Muscle of leg (tissue), 11 donors: ENCODE data around the gene SRSF4. TPM values are rescaled to one million over a fixed set of nuclear protein-coding genes. Genes with fewer than 3 reads are reported as not detected.

Source experiments
- DNase-seq: peaks from one replicate; pipeline ENCODE4 v3.0.0; 2013
- H3K27ac ChIP-seq: one replicate; pipeline ENCODE4 v1.5.1; 2013; ENCODE audit warnings: mild to moderate bottlenecking, low read length, control low read depth
- H3K27me3 ChIP-seq: one replicate; pipeline ENCODE4 v1.6.1; 2013; ENCODE audit warnings: low read length; ENCODE audit not compliant: control insufficient read depth, insufficient read depth
- H3K36me3 ChIP-seq: one replicate; pipeline ENCODE4 v1.6.1; 2013; ENCODE audit warnings: low read length; ENCODE audit not compliant: control insufficient read depth, insufficient read depth
- H3K4me1 ChIP-seq: one replicate; pipeline ENCODE4 v1.6.1; 2013; ENCODE audit warnings: low read length; ENCODE audit not compliant: control insufficient read depth, insufficient read depth
- H3K4me3 ChIP-seq: one replicate; pipeline ENCODE4 v1.5.1; 2013; ENCODE audit warnings: low read length, control low read depth
- H3K9me3 ChIP-seq: replicated peaks from 2 replicates; pipeline ENCODE4 v1.6.1; 2013; ENCODE audit warnings: low read depth, low read length; ENCODE audit not compliant: control insufficient read depth
- WGBS: methylation state at CpG from one replicate; pipeline ENCODE4 v1.1.5; 2013; ENCODE audit warnings: missing lambda C conversion rate; ENCODE audit not compliant: insufficient coverage; 5-methylcytosine and 5-hydroxymethylcytosine counted together
- polyA plus RNA-seq, 8 donors: library from polyadenylated mRNA; unstranded; fragments of 120-200 nt; gene quantifications; one replicate each; pipeline versions ENCODE4 v1.2.1 to v1.2.3, GENCODE V29; 2013; ENCODE audit warnings: inconsistent platforms in 1 of 8, low replicate concordance in 1 of 8; ENCODE audit not compliant: insufficient read length in 8 of 8, insufficient read depth in 1 of 8
- total RNA-seq: library from RNA; stranded (reverse); fragments of 120-200 nt; gene quantifications from one replicate; pipeline ENCODE4 v1.2.4, GENCODE V29; 2013

SRSF4 gene
- total and polyA plus RNA-seq, 9 donors = 29.8 to 78.3 (median 67.5) TPM

DNA sequence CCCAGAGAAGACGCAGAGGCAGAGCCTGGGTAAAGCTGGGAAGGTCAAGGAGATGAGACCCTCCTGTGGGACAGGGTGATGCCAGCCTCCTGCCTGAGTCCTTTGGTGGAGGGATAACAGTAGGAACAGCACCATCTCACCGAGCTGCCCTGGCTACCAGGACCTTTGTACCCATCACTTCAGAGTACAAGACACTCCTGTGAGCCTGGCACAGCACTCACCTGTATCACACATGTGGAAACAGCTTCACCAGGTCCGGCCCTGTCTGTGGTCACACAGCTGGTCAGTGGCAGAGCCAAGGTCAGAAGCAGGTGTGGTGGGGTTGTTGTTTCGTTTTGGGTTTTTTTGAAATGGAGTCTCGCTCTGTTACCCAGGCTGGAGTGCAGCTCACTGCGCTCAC is 53.0 kb downstream of the SRSF4 start:
- no peak for DNase-seq
- Histone ChIP-seq H3K27me3 (peaks cover 32% of the 10 kb centered on the region), H3K9me3 (no peaks in the 10 kb centered on the region), H3K4me1 (peaks cover 16% of the 10 kb centered on the region), H3K27ac (no peak overlapping the region), H3K36me3 (no peaks in the 10 kb centered on the region), H3K4me3 (no peak overlapping the region)
- WGBS = 83% methylated on average over 3 of the region's 6 CpGs

DNA sequence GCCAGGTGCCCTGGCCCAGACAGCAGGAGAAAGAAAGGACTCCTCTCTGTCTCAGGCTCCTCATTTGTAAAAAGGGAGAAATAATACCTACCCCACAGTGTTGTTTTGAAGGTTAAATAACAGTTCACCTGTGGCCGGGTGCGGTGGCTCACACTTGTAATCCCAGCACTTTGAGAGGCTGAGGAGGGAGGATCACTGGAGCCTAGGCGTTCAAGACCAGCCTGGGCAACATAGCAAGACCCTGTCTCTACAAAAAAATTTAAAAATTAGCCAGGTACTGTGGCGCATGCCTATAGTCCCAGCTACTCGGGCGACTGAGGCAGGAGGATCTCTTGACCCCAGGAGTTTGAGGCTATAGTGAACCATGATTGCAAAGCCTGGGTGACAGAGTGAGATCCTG is 55.5 kb downstream of the SRSF4 start:
- Histone ChIP-seq H3K27ac (no peak overlapping the region), H3K27me3 (peaks cover 51% of the 10 kb centered on the region), H3K9me3 (no peaks in the 10 kb centered on the region)

DNA sequence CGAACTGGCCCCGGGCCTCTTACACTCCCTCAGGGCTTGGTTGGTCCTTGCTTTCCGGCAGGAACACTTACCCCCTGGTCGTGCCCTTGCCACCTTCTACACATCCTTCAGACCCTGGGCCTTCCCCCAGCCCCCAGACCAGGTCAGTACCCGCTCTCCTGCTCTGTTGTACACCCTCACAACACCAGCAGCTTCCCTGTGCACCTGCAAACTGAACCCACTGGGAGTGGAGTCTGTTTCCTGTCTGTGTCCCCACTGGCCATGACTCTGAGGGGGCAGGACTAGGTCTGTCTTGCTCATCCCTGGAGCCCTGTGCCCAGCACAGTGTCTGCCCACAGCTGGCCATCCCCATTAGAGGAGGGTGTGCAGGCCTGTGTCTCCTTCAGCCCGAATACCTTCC is 55.9 kb downstream of the SRSF4 start:
- H3K4me3 ChIP-seq = no peak overlapping the region
- peak overlapping the region; percentile 99 for H3K27ac ChIP-seq
- H3K36me3 ChIP-seq = no peaks in the 10 kb centered on the region
- H3K4me1 ChIP-seq = peaks cover 32% of the 10 kb centered on the region
- H3K9me3 ChIP-seq = no peaks in the 10 kb centered on the region
- peaks cover 55% of the 10 kb centered on the region for H3K27me3 ChIP-seq
- no peak for DNase-seq
- 49% methylated on average over 5 of the region's 6 CpGs for WGBS

More for the DNA sequence above, 55.5 kb downstream of the SRSF4 start:
- DNase-seq = no peak
- no peak overlapping the region for H3K4me3 ChIP-seq
- WGBS = 96% methylated on average over 3 of the region's 6 CpGs
- H3K36me3 ChIP-seq = no peaks in the 10 kb centered on the region
- peaks cover 28% of the 10 kb centered on the region for H3K4me1 ChIP-seq

DNA sequence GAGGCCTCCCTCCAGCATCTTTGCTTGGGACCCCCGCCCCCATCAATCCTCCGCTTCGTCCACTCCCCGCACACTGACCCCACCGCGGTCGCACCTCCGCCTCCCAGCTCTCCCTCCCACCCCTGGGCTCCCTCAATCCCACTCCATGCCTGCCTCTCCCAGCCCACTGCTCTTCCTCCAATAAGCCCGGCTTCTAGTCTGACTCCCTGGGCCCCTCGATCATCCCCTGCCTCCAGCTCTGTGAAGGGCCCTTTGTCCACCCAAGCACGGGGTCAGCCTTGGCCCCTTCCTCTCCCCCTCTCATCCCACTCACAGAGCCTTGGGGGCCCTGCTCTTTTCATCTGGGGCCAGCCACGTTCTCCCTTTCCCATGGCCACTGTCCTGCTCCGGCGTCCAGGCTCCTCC is 56.5 kb downstream of the SRSF4 start:
- peaks cover 61% of the 10 kb centered on the region for H3K27me3 ChIP-seq

DNA sequence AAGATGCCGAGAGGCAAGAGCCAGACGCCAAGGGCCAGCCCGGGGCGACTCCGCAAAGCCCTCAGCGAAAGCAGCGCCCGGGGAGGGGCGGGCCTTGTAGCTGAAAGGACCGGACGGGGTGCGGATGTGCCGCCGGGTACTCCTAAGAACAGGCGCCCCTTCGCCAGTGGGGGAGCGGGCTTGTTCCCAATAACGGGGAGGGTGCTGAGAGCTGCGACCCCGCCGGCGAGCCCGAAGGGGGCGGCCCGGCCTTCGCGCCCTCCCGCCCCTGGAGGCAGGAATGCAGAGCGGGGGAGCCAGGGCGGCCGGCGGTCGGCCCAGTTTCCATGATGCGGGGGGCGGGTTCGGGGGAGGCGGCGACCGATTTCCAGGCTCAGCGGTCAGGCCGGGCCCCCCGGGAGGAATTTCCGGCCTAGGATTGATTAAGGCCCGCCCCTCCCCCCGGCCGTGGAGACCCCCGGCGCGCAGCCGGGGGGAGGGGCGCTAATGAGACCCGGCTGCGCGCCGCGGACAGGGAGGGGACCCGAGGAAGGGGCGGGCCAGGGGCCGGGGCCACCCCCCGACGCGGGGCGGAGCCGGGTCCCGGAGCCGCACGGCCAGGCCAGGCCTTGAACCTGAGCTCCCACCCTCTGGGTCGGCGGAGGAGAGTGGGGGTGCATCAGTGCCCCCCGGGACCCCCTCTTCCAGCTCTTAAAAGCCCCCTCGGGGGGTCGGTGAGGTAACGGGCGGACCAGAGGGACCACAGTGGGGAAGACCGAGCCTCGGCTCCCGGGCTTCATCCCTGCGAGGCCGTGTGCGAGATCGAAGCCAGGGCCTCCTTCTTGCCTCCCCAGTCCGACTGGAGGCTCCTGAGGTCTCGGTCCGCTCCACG is 57.1 kb downstream of the SRSF4 start:
- Histone ChIP-seq H3K27me3 (peaks cover 64% of the 10 kb centered on the region), H3K4me1 (peaks cover 35% of the 10 kb centered on the region), H3K36me3 (no peaks in the 10 kb centered on the region), H3K9me3 (no peaks in the 10 kb centered on the region), H3K27ac (peak overlapping the region; percentile 99), H3K4me3 (peak overlapping the region; percentile 76)
- DNase-seq = peak; percentile 97
- 2% methylated on average over 76 of the region's 85 CpGs for WGBS

More for the DNA sequence above, 56.5 kb downstream of the SRSF4 start:
- WGBS = 27% methylated on average over 14 of the region's 14 CpGs
- Histone ChIP-seq H3K36me3 (no peaks in the 10 kb centered on the region), H3K27ac (peak overlapping the region; percentile 99), H3K4me1 (peaks cover 35% of the 10 kb centered on the region), H3K9me3 (no peaks in the 10 kb centered on the region), H3K4me3 (peak overlapping the region; percentile 76)
- DNase-seq = peak; percentile 46

DNA sequence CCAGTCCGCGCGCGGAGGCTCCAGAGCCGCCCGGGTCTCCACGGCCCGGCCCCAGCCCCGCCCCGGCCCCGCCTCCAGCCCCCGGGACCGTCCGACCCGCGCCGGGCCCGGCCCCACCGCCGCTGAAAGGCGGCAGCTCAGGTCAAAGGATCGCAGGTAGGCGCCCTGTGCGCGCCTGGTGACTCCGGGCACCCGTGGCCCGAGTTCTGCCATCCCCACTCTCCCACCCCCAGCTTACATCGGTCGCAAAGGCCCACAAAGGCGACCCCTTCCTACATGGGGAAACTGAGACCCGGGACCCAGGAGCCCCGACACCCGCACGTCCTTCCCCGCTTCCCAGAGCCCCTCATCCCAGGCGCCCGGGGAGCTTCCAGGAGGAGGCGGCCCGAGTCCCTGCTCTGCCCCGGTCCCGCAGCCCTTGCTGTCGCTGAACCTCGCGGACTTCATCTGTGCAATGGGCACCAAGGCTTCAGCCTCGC is 57.8 kb downstream of the SRSF4 start, which contains the start of gene TMEM200B:
TSS of gene TMEM200B (minus strand) at position 17 of the 479 bp plus-strand sequence. CDS start 2,075 bp downstream, outside the sequence.
- no peaks in the 10 kb centered on the region for H3K36me3 ChIP-seq
- DNase-seq = peak; percentile 54
- peak within 1 kb of the TSS; percentile 99 for H3K27ac ChIP-seq
- H3K9me3 ChIP-seq = no peaks in the 10 kb centered on the region
- peaks cover 35% of the 10 kb centered on the region for H3K4me1 ChIP-seq
- peaks cover 64% of the 10 kb centered on the region for H3K27me3 ChIP-seq
- WGBS = under 1% methylated on average over 33 of the region's 46 CpGs
- H3K4me3 ChIP-seq = peak within 1 kb of the TSS; percentile 76

DNA sequence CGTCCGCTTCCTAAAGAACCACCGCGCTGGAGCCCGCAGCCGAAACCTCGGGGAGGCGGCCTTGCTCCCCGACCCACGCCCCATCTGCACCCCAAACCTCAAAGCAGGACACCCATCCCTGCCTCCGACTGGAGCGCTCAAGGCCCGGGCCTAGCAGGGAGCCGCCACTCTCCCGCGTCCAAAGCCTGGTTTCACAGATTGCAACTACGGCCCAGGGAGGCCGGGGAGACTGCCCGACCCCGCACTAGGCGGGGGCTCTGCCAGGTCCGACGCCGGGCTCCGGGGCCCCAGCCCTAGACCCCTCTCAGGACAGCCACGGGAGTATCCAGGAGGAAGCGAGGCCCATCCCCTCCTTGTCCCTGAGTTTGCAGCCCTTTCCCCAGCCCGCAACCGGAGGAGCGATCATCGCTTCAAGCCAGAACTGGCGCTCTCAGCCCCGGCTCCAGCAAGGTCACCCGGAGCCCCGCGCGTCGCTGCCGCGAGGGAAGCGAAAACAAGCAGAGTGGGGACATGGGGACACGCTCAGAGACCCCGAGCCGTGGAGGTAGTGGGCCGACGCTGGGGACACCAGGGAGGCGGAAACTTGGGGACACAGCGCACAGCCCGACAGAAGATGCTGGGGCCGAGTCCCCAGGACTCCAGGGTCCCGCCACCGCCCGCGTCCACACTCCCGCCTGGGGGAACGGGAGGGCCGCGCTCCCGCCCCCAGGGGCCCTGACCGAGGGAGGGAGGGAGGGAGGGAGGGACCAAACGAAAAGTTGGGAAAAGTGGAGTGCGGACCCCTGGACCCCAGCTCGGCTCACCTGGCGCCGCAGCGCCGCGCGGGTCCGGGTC is 58.4 kb downstream of the SRSF4 start:
- peak; percentile 60 for DNase-seq
- H3K36me3 ChIP-seq = no peaks in the 10 kb centered on the region

DNA sequence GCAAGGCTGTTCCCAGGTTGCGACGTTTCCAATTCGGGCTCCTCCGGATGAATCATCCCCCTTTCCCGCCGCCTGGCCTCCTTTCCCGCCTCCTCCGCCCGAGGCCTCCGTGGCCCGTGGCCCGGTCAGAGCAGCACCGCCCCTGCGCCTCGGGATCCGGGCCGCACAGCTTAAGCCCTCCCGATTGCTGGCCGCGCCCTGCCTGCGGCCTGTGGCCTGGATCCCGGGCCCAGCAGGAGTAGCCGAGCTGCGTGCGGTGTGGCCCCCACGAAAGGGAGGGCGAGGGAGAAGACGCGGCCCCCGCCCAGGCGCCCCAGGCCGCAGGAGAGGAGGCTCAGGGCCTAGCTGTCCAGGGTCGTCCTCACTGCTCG is 59.0 kb downstream of the SRSF4 start:
- Histone ChIP-seq H3K27me3 (peaks cover 62% of the 10 kb centered on the region), H3K36me3 (no peaks in the 10 kb centered on the region), H3K4me3 (peak overlapping the region; percentile 50), H3K27ac (peak overlapping the region; percentile 99), H3K9me3 (no peaks in the 10 kb centered on the region), H3K4me1 (peaks cover 35% of the 10 kb centered on the region)
- peak; percentile 87 for DNase-seq
- WGBS = 3% methylated on average over 27 of the region's 34 CpGs

More for the DNA sequence above, 58.4 kb downstream of the SRSF4 start:
- no peaks in the 10 kb centered on the region for H3K9me3 ChIP-seq
- WGBS = 3% methylated on average over 69 of the region's 70 CpGs
- H3K27ac ChIP-seq = peak overlapping the region; percentile 99
- H3K4me1 ChIP-seq = peaks cover 35% of the 10 kb centered on the region
- H3K4me3 ChIP-seq = peak overlapping the region; percentile 50
- H3K27me3 ChIP-seq = peaks cover 64% of the 10 kb centered on the region

DNA sequence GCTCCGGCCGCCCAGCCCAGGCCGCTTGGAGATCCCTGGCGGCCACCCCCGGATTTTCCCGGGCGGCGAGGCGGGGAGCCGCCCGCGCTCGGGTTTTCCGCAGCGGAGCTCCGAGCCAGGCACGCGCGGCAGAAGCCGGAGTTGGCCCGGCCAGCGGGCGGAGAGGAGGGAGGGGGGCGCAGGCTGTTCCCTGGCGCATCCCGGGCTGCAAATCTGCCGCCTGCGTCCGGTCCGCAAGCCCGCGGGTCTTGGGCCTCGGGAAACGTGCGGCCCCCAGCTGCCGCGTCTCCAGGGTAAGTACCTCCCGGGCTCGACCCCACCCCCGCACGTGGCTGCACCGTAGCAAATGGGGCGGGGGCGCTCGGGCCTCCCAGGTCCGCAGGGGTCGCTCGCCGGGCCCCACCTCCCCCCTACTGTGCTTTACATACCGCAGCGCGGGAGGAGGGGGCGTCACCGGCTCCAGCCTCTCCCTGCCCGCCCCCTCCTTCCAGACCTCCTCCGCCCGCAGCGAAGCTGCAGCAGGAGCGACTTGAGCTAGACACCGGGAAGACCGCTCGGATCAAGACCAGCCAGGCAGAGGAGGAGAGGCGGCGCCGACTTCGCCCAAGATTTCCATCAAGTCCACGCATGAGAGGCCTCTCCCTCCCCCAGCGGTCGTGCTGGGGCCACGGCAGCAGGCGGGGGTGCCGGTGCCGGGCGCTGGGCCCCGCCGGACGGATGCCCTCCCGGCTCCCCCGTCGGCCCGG is 59.6 kb downstream of the SRSF4 start:
- H3K4me1 ChIP-seq = peaks cover 35% of the 10 kb centered on the region
- no peaks in the 10 kb centered on the region for H3K36me3 ChIP-seq
- peaks cover 60% of the 10 kb centered on the region for H3K27me3 ChIP-seq
- WGBS = under 1% methylated on average over 78 of the region's 81 CpGs
- no peaks in the 10 kb centered on the region for H3K9me3 ChIP-seq
- peak overlapping the region; percentile 50 for H3K4me3 ChIP-seq
- H3K27ac ChIP-seq = peak overlapping the region; percentile 99
- DNase-seq = peak; percentile 82
